D341Med (cell line): ENCODE data around the gene TMEM119.

Experiments used
- DNase-seq: peaks from one replicate; pipeline ENCODE4 v3.0.0; 2012; ENCODE audit warnings: low spot score

Gene TMEM119

GRCh38 chr12:108597559-108598471, at the start of gene TMEM119:
Gene TMEM119 (minus strand): TSS chr12:108598084. CDS start chr12:108592383, 5,701 bp downstream.
- peak; percentile 24 for DNase-seq

GRCh38 chr12:108646600-108647579, 49.0 kb upstream of the TMEM119 start:
- peak; percentile 20 for DNase-seq

GRCh38 chr12:108645686-108646599, 48.1 kb upstream of the TMEM119 start:
- DNase-seq, result no peak

- no peak for DNase-seq
Observed at GRCh38 chr12:108644811-108645120, 46.9 kb upstream of the TMEM119 start.

- DNase-seq, result no peak
Observed at GRCh38 chr12:108643941-108644810, 46.3 kb upstream of the TMEM119 start.

GRCh38 chr12:108642899-108643654, 45.2 kb upstream of the TMEM119 start:
- no peak for DNase-seq

- DNase-seq, result peak; percentile 53
Observed at GRCh38 chr12:108642269-108642870, 44.5 kb upstream of the TMEM119 start.

GRCh38 chr12:108641446-108642268, 43.8 kb upstream of the TMEM119 start:
- no peak for DNase-seq

- DNase-seq, result no peak
Observed at GRCh38 chr12:108640802-108641445, 43.0 kb upstream of the TMEM119 start.

- DNase-seq, result peak; percentile 25
Observed at GRCh38 chr12:108638997-108639822, 41.3 kb upstream of the TMEM119 start.

GRCh38 chr12:108638141-108638827, 40.4 kb upstream of the TMEM119 start:
- DNase-seq, result peak; percentile 33

GRCh38 chr12:108637222-108637971, 39.5 kb upstream of the TMEM119 start:
- no peak for DNase-seq

- DNase-seq, result no peak
Observed at GRCh38 chr12:108635997-108636808, 38.3 kb upstream of the TMEM119 start.

- DNase-seq, result peak; percentile 12
Observed at GRCh38 chr12:108635201-108635996, 37.5 kb upstream of the TMEM119 start.
